Activated B cell treated with CpG ODN at 0.5 μM for 24 hours (primary cell): ENCODE data around the gene ERCC2. TPM values are rescaled to one million over a fixed set of nuclear protein-coding genes. Genes with fewer than 3 reads are reported as not detected.
"Not testable (repeated sequence)": the region's sequence is repeated elsewhere in the genome, so short reads cannot be mapped to it uniquely, and the experiment has no call there.

Experiments
- ATAC-seq: fragments of 200-7000 bp; cut with Tn5 transposase; one replicate; pipeline ENCODE4 v1.10.0; 2021; ENCODE audit warnings: low read depth, mild to moderate bottlenecking, moderate library complexity
- CTCF ChIA-PET: fragments of 350-600 bp; sonication (Branson Sonifier 250); formaldehyde crosslinking; loops from one replicate; lab custom pipeline; 2021; ENCODE audit warnings: antibody characterized with exemption; lab: Charles Lee
- POLR2A ChIA-PET: fragments of 350-600 bp; sonication (Branson Sonifier 250); formaldehyde crosslinking; loops from one replicate; lab custom pipeline; 2021; ENCODE audit warnings: antibody characterized with exemption; lab: Charles Lee
- DNase-seq: peaks from one replicate; pipeline ENCODE4 v3.0.0; 2022
- H3K27ac Mint-ChIP-seq: one replicate; pipeline ENCODE4 v1.8.0; 2020; ENCODE audit warnings: mixed read lengths
- H3K27me3 Mint-ChIP-seq: one replicate; pipeline ENCODE4 v1.8.0; 2021; ENCODE audit warnings: mixed read lengths
- H3K36me3 Mint-ChIP-seq: one replicate; pipeline ENCODE4 v1.8.0; 2021; ENCODE audit warnings: low read depth, mixed read lengths
- H3K4me1 Mint-ChIP-seq: one replicate; pipeline ENCODE4 v1.8.0; 2021; ENCODE audit warnings: mixed read lengths
- H3K4me3 Mint-ChIP-seq: one replicate; pipeline ENCODE4 v1.8.0; 2020; ENCODE audit warnings: mild to moderate bottlenecking, mixed read lengths
- H3K9me3 Mint-ChIP-seq: one replicate; pipeline ENCODE4 v1.8.0; 2020; ENCODE audit warnings: mixed read lengths
- intact Hi-C: fragments of 100-400 bp; cut with micrococcal nuclease; formaldehyde crosslinking; loops from one replicate; pipeline ENCODE4 v1.15.1; 2024
- total RNA-seq: library from RNA; stranded (reverse); gene quantifications from 2 replicates; pipeline ENCODE4 v1.2.3, GENCODE V29; 2022
- TF ChIP-seq, protein P1 (sequence below): fragments of 200-600 bp; IDR thresholded peaks from one replicate; pipeline ENCODE4 v1.8.0; 2022; ENCODE audit warnings: antibody characterized with exemption, mild to moderate bottlenecking

The ERCC2 gene
- total RNA-seq, 1 donor from 2014 or later, result 29.8 TPM

DNA sequence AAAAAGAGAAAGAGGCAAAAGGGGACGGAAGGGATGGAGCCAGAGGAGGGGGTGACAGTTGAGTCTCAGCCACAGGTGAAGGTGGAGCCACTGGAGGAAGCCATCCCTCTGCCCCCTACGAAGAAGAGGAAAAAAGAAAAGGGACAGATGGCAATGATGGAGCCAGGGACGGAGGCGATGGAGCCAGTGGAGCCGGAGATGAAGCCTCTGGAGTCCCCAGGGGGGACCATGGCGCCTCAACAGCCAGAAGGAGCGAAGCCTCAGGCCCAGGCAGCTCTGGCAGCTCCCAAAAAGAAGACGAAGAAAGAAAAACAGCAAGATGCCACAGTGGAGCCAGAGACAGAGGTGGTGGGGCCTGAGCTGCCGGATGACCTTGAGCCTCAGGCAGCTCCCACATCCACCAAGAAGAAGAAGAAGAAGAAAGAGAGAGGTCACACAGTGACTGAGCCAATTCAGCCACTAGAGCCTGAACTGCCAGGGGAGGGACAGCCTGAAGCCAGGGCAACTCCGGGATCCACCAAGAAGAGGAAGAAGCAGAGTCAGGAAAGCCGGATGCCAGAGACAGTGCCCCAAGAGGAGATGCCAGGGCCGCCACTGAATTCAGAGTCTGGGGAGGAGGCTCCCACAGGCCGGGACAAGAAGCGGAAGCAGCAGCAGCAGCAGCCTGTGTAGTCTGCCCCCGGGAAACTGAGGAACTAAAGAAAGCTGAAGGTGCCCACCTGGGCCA is 38.6 kb upstream of the ERCC2 start:
- H3K4me3 Mint-ChIP-seq, result no peak overlapping the region
- POLR2A ChIA-PET, result interaction anchor here (0.6 kb wide), 1 partner anchor 18 kb away, joined by 3 read pairs; no protein-coding TSS in a partner anchor
- CTCF ChIA-PET, result interaction anchor here (1.0 kb wide), 1 partner anchor 31 kb away, joined by 4 read pairs; no protein-coding TSS in a partner anchor

DNA sequence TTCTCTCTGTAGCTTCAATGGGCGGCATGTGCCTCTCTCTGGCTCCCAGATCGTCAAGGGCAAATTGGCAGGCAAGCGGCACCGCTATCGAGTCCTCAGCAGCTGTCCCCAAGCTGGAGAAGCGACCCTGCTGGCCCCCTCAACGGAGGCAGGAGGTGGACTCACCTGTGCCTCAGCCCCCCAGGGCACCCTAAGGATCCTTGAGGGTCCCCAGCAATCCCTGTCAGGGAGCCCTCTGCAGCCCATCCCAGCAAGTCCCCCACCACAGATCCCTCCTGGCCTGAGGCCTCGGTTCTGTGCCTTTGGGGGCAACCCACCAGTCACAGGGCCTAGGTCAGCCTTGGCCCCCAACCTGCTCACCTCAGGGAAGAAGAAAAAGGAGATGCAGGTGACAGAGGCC is 37.7 kb upstream of the ERCC2 start:
- TF ChIP-seq, protein P1, sequence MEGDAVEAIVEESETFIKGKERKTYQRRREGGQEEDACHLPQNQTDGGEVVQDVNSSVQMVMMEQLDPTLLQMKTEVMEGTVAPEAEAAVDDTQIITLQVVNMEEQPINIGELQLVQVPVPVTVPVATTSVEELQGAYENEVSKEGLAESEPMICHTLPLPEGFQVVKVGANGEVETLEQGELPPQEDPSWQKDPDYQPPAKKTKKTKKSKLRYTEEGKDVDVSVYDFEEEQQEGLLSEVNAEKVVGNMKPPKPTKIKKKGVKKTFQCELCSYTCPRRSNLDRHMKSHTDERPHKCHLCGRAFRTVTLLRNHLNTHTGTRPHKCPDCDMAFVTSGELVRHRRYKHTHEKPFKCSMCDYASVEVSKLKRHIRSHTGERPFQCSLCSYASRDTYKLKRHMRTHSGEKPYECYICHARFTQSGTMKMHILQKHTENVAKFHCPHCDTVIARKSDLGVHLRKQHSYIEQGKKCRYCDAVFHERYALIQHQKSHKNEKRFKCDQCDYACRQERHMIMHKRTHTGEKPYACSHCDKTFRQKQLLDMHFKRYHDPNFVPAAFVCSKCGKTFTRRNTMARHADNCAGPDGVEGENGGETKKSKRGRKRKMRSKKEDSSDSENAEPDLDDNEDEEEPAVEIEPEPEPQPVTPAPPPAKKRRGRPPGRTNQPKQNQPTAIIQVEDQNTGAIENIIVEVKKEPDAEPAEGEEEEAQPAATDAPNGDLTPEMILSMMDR, result no peak
- H3K36me3 Mint-ChIP-seq, result peaks cover 23% of the 10 kb centered on the region
- DNase-seq (no peak), ATAC-seq (no peak)
- H3K4me3 Mint-ChIP-seq, result peak overlapping the region; percentile 44
- ChIA-PET POLR2A (interaction anchor here (1.2 to 2.6 kb wide), 2 partner anchors 8 to 11 kb away, joined by 3 to 9 read pairs; no protein-coding TSS in a partner anchor), CTCF (interaction anchor here (0.9 kb wide), 1 partner anchor 31 kb away, joined by 4 read pairs; no protein-coding TSS in a partner anchor)
- H3K9me3 Mint-ChIP-seq, result no peaks in the 10 kb centered on the region
- intact Hi-C loops, result loop anchor here (5.0 to 10.0 kb wide), 4 partner anchors 153 to 457 kb away; partner anchors contain the start of genes CLPTM1, FOXA3, MARK4 and SYMPK
- no peak overlapping the region for H3K27ac Mint-ChIP-seq
- H3K27me3 Mint-ChIP-seq, result peaks cover 10% of the 10 kb centered on the region
- H3K4me1 Mint-ChIP-seq, result peaks cover 43% of the 10 kb centered on the region

More for the DNA sequence above, 38.6 kb upstream of the ERCC2 start:
- H3K9me3 Mint-ChIP-seq, result no peaks in the 10 kb centered on the region
- intact Hi-C loops, result loop anchor here (5.0 to 10.0 kb wide), 4 partner anchors 154 to 456 kb away; partner anchors contain the start of genes CLPTM1, FOXA3, MARK4 and SYMPK
- DNase-seq (no peak), ATAC-seq (no peak)
- H3K27ac Mint-ChIP-seq, result no peak overlapping the region
- H3K4me1 Mint-ChIP-seq, result peaks cover 42% of the 10 kb centered on the region
- peaks cover 31% of the 10 kb centered on the region for H3K36me3 Mint-ChIP-seq
- H3K27me3 Mint-ChIP-seq, result peaks cover 3% of the 10 kb centered on the region
- TF ChIP-seq, protein P1, result no peak

DNA sequence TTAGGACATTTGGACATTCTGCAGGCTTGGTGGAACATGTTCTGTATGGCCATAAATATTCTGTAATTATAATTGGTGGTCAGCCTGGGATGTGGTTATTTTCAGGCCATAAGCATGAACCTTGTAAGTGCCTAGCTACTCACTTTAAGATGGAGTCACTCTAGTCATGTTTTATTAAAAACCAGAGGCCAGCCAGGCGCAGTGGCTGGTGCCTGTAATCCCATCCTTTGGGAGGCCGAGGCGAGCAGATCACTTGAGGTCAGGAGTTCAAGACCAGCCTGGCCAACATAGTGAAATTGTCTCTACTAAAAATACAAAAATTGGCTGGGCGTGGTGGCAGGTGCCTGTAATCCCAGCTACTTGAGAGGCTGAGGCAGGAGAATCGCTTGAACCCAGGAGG is 37.2 kb upstream of the ERCC2 start:
- not testable (repeated sequence) for H3K27ac Mint-ChIP-seq
- H3K4me1 Mint-ChIP-seq, result peaks cover 43% of the 10 kb centered on the region

DNA sequence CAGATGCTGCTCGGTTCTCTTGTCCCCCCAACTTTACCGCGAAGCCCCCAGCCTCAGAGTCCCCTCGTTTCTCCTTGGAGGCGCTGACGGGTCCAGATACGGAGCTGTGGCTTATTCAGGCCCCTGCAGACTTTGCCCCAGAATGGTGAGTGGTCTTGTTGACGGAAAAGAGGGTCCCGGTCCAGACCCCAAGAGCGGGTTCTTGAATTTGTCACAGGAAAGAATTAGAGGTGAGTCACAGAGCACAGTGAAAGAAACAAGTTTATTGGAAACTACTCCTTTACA is 36.7 kb upstream of the ERCC2 start:
- TF ChIP-seq, protein P1, result no peak
- ChIA-PET POLR2A (interaction anchor here (1.2 to 2.6 kb wide), 2 partner anchors 9 to 12 kb away, joined by 3 to 9 read pairs; no protein-coding TSS in a partner anchor), CTCF (interaction anchor here (0.9 kb wide), 1 partner anchor 73 kb away, joined by 4 read pairs; no protein-coding TSS in a partner anchor)
- Mint-ChIP-seq H3K36me3 (peaks cover 16% of the 10 kb centered on the region), H3K27me3 (peaks cover 12% of the 10 kb centered on the region), H3K9me3 (no peaks in the 10 kb centered on the region), H3K27ac (peak overlapping the region; percentile 95), H3K4me1 (peaks cover 43% of the 10 kb centered on the region), H3K4me3 (peak overlapping the region; percentile 96)
- ATAC-seq (no peak), DNase-seq (no peak)
- intact Hi-C loops, result loop anchor here (5.0 to 10.0 kb wide), 4 partner anchors 152 to 458 kb away; partner anchors contain the start of genes CLPTM1, FOXA3, MARK4 and SYMPK

More for the DNA sequence above, 37.2 kb upstream of the ERCC2 start:
- not testable (repeated sequence) for H3K9me3 Mint-ChIP-seq, ATAC-seq, DNase-seq
- Mint-ChIP-seq H3K36me3 (peaks cover 20% of the 10 kb centered on the region), H3K27me3 (peaks cover 12% of the 10 kb centered on the region), H3K4me3 (peak overlapping the region; percentile 35)
- ChIA-PET POLR2A (interaction anchor here (1.2 to 2.6 kb wide), 2 partner anchors 8 to 12 kb away, joined by 3 to 9 read pairs; no protein-coding TSS in a partner anchor), CTCF (interaction anchor here (0.9 kb wide), 2 partner anchors 32 to 73 kb away, joined by 4 read pairs; no protein-coding TSS in a partner anchor)
- intact Hi-C loops, result loop anchor here (5.0 to 10.0 kb wide), 4 partner anchors 153 to 457 kb away; partner anchors contain the start of genes CLPTM1, FOXA3, MARK4 and SYMPK

DNA sequence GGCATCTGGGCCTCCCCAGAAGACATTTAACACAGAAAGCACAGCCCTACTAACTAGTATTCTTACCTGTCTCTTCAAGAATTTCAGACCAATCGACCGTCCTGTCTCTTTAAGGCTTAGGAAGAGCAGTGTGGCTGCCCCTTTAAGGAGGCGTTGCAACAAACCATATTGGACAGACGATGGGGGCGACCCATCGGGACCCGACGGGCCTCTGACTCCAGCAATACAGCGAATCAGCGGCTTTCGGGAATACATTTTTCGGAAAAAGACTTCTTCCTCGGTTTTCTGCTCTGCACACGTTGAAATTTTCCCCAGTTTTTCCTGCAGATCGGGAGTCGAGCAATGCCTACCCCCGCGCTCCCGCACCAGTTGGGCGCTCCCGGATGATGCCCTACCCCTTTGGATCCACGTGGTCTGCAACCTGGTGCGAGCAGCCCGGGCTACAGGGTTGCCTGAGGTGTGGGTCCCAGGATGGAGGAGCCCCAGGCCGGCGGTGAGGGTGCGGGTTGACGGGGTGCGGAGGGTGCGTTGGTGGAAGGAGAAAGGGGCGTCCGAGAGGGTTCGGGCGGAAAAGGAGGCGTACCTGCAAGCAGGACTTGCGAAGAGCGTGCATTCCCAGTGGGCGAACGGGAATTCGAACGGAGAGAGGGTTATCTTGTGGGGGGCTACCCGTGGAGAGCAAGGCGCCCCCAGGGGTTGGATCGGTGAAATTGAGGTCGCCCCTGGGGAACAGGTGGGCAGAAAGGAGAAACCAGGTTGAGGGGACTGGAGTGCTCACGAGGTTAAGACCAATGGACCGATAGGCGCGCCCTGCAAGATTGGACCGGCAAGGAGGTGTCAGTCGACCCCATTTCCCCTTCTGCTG is 36.1 kb upstream of the ERCC2 start, which contains the start of gene POLR1G:
Gene POLR1G, plus strand, starts transcription at position 419 of the 865 bp plus-strand sequence. Its CDS starts 53 bp downstream, at position 472.
- peaks cover 16% of the 10 kb centered on the region for H3K36me3 Mint-ChIP-seq
- TF ChIP-seq, protein P1, result no peak
- peaks cover 12% of the 10 kb centered on the region for H3K27me3 Mint-ChIP-seq
- H3K9me3 Mint-ChIP-seq, result no peaks in the 10 kb centered on the region
- peaks cover 43% of the 10 kb centered on the region for H3K4me1 Mint-ChIP-seq
- DNase-seq (peak; percentile 74), ATAC-seq (peak; percentile 77)
- H3K4me3 Mint-ChIP-seq, result peak within 1 kb of the TSS; percentile 96
- POLR2A ChIA-PET, result interaction anchor here (0.6 to 2.6 kb wide), 10 partner anchors 10 to 457 kb away, joined by 3 to 9 read pairs (median 3); partner anchors contain the start of gene ERCC1
- CTCF ChIA-PET, result interaction anchor here (0.7 to 1.0 kb wide), 3 partner anchors 62 to 74 kb away, joined by 3 to 7 read pairs (median 4); partner anchors contain the start of gene FOSB
- peak within 1 kb of the TSS; percentile 95 for H3K27ac Mint-ChIP-seq
- intact Hi-C loops, result loop anchor here (1.0 to 10.0 kb wide), 13 partner anchors 13 to 516 kb away; partner anchors contain the start of genes CLPTM1, ERCC1, ERCC2 and FOXA3
